ENCODE data around the gene TRAPPC3.

DNA sequence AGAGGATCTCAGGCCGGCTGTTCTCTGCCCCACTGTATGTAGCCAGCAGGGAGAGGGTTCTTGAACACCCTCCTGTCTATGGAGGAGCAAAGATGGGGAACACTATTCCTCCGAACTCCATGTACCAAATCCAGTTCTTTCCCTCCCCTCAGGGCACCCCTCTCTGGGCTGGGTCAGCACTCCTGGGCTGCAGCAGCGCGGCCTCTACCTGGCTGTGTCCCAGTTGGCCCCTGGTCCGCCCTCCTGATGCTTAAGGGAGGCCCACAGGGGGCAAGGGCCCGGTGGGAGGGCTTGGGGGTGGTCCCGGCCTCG lies 61.1 kb downstream of the TRAPPC3 start:
- TF ChIP-seq, protein P1, sequence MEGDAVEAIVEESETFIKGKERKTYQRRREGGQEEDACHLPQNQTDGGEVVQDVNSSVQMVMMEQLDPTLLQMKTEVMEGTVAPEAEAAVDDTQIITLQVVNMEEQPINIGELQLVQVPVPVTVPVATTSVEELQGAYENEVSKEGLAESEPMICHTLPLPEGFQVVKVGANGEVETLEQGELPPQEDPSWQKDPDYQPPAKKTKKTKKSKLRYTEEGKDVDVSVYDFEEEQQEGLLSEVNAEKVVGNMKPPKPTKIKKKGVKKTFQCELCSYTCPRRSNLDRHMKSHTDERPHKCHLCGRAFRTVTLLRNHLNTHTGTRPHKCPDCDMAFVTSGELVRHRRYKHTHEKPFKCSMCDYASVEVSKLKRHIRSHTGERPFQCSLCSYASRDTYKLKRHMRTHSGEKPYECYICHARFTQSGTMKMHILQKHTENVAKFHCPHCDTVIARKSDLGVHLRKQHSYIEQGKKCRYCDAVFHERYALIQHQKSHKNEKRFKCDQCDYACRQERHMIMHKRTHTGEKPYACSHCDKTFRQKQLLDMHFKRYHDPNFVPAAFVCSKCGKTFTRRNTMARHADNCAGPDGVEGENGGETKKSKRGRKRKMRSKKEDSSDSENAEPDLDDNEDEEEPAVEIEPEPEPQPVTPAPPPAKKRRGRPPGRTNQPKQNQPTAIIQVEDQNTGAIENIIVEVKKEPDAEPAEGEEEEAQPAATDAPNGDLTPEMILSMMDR (IDR thresholded peaks at IDR 0.05): no peak
- no peak for TF ChIP-seq POLR2A (IDR thresholded peaks at IDR 0.05)
- no peak for TF ChIP-seq POLR2AphosphoS5 (IDR thresholded peaks at IDR 0.05)
- TF ChIP-seq EP300 (IDR thresholded peaks at IDR 0.05): no peak
